Posterior vena cava (tissue), 2 donors: ENCODE results near the gene HIVEP3. TPM values are rescaled to one million over a fixed set of nuclear protein-coding genes. Genes with fewer than 3 reads are reported as not detected.

Experiments used
- DNase-seq: peaks from one replicate; pipeline ENCODE4 v3.0.0-alpha.2; 2020; ENCODE audit warnings: low spot score
- intact Hi-C, 2 donors: fragments of 100-400 bp; cut with DNase I; formaldehyde crosslinking; loops; one replicate each; pipeline versions ENCODE4 v1.14.1 to v1.14.2; 2022 to 2023
- total RNA-seq, 2 donors: library from RNA; stranded (reverse); fragmentation: NEBNext Ultra II Directional; extraction: Animal tissue kit (Norgen Biotek cat#: 25700); gene quantifications; one replicate each; pipeline ENCODE4 v1.2.1, GENCODE V29; 2021
- donor health status: DM: yes; HTN: yes; CAD: no.
- donor health status: DM: yes; HTN: yes; CAD: no.

The HIVEP3 gene
- total RNA-seq, 2 donors from 2014 or later: 4.1 to 5.5 TPM

- no peak for DNase-seq
- intact Hi-C loops: no loop called here
Measured at GRCh38 chr1:41501581-41501980, 417.1 kb downstream of the HIVEP3 start.

GRCh38 chr1:41500781-41501518, 417.8 kb downstream of the HIVEP3 start:
- intact Hi-C loops: no loop called here
- DNase-seq: no peak

GRCh38 chr1:41500378-41500777, 418.3 kb downstream of the HIVEP3 start:
- intact Hi-C loops: no loop called here
- no peak for DNase-seq

GRCh38 chr1:41499591-41499990, 419.1 kb downstream of the HIVEP3 start:
- no peak for DNase-seq
- intact Hi-C loops: no loop called here

GRCh38 chr1:41498804-41499203, 419.9 kb downstream of the HIVEP3 start:
- intact Hi-C loops: no loop called here
- DNase-seq: no peak

GRCh38 chr1:41498391-41498790, 420.3 kb downstream of the HIVEP3 start:
- intact Hi-C loops: no loop called here
- no peak for DNase-seq

GRCh38 chr1:41497461-41498030, 421.2 kb downstream of the HIVEP3 start:
- DNase-seq: no peak
- intact Hi-C loops: no loop called here

GRCh38 chr1:41497056-41497440, 421.7 kb downstream of the HIVEP3 start:
- intact Hi-C loops: no loop called here
- DNase-seq: no peak

GRCh38 chr1:41496080-41497055, 422.4 kb downstream of the HIVEP3 start:
- DNase-seq: peak; percentile 97
- intact Hi-C loops: no loop called here

GRCh38 chr1:41495210-41495948, 423.3 kb downstream of the HIVEP3 start:
- no peak for DNase-seq
- intact Hi-C loops: no loop called here

GRCh38 chr1:41494351-41495209, 424.1 kb downstream of the HIVEP3 start:
- intact Hi-C loops: no loop called here
- no peak for DNase-seq

GRCh38 chr1:41493626-41494350, 424.9 kb downstream of the HIVEP3 start:
- intact Hi-C loops: no loop called here
- no peak for DNase-seq

GRCh38 chr1:41493117-41493536, 425.6 kb downstream of the HIVEP3 start:
- intact Hi-C loops: no loop called here
- DNase-seq: no peak

GRCh38 chr1:41492341-41492848, 426.3 kb downstream of the HIVEP3 start:
- intact Hi-C loops: no loop called here
- DNase-seq: no peak

GRCh38 chr1:41490911-41491310, 427.8 kb downstream of the HIVEP3 start:
- no peak for DNase-seq
- intact Hi-C loops: no loop called here

- no peak for DNase-seq
- intact Hi-C loops: no loop called here
Measured at GRCh38 chr1:41489561-41489960, 429.2 kb downstream of the HIVEP3 start.

- intact Hi-C loops: no loop called here
- no peak for DNase-seq
Measured at GRCh38 chr1:41488040-41488951, 430.4 kb downstream of the HIVEP3 start.
